ENCODE results near the gene YWHAH. TPM values are rescaled to one million over a fixed set of nuclear protein-coding genes. Genes with fewer than 3 reads are reported as not detected.

Gene YWHAH
- total RNA-seq = 138 and 141 TPM in 2 replicates

- Mint-ChIP-seq H3K9me3 (no peaks in the 10 kb centered on the region), H3K27ac (peak within 1 kb of the TSS; percentile 98), H3K27me3 (no peaks in the 10 kb centered on the region), H3K36me3 (ENCODE audit: low read depth) (peaks cover 13% of the 10 kb centered on the region), H3K4me1 (peaks cover 21% of the 10 kb centered on the region), H3K4me3 (no peak within 1 kb of the TSS)
- intact Hi-C loops (cut with micrococcal nuclease) = loop anchor here (1.0 kb wide), 2 partner anchors 194 to 282 kb away; partner anchors contain the start of genes PISD and PRR14L
- DNase-seq = peak; percentile 96
Observed at GRCh38 chr22:31943978-31944699, at the start of gene YWHAH. TSS of gene YWHAH (plus strand) at chr22:31944535. CDS start at chr22:31944734, 199 bp downstream.

GRCh38 chr22:31895411-31896123, 48.8 kb upstream of the YWHAH start:
- DNase-seq = no peak
- Mint-ChIP-seq H3K9me3 (no peaks in the 10 kb centered on the region), H3K4me3 (no peak overlapping the region), H3K27ac (peak overlapping the region; percentile 16), H3K4me1 (peaks cover 2% of the 10 kb centered on the region), H3K36me3 (ENCODE audit: low read depth) (peaks cover 16% of the 10 kb centered on the region), H3K27me3 (no peaks in the 10 kb centered on the region)
- intact Hi-C loops (cut with micrococcal nuclease) = no loop called here

- Mint-ChIP-seq H3K27ac (no peak overlapping the region), H3K4me3 (no peak overlapping the region), H3K4me1 (no peaks in the 10 kb centered on the region), H3K36me3 (ENCODE audit: low read depth) (peaks cover 11% of the 10 kb centered on the region), H3K9me3 (no peaks in the 10 kb centered on the region), H3K27me3 (no peaks in the 10 kb centered on the region)
- intact Hi-C loops (cut with micrococcal nuclease) = no loop called here
- DNase-seq = no peak
Observed at GRCh38 chr22:31896472-31896871, 47.9 kb upstream of the YWHAH start.

- no peaks in the 10 kb centered on the region for H3K9me3 Mint-ChIP-seq
- no peaks in the 10 kb centered on the region for H3K4me1 Mint-ChIP-seq
- DNase-seq = no peak
- H3K36me3 Mint-ChIP-seq (ENCODE audit: low read depth) = peaks cover 12% of the 10 kb centered on the region
- H3K27ac Mint-ChIP-seq = no peak overlapping the region
- no peak overlapping the region for H3K4me3 Mint-ChIP-seq
- H3K27me3 Mint-ChIP-seq = no peaks in the 10 kb centered on the region
- intact Hi-C loops (cut with micrococcal nuclease) = no loop called here
Observed at GRCh38 chr22:31897842-31898805, 46.2 kb upstream of the YWHAH start.

GRCh38 chr22:31898926-31899325, 45.4 kb upstream of the YWHAH start:
- H3K4me3 Mint-ChIP-seq = no peak overlapping the region
- H3K36me3 Mint-ChIP-seq (ENCODE audit: low read depth) = peaks cover 11% of the 10 kb centered on the region
- no peak overlapping the region for H3K27ac Mint-ChIP-seq
- no peaks in the 10 kb centered on the region for H3K27me3 Mint-ChIP-seq
- intact Hi-C loops (cut with micrococcal nuclease) = no loop called here
- no peaks in the 10 kb centered on the region for H3K4me1 Mint-ChIP-seq
- no peaks in the 10 kb centered on the region for H3K9me3 Mint-ChIP-seq
- DNase-seq = no peak

GRCh38 chr22:31899669-31900068, 44.7 kb upstream of the YWHAH start:
- H3K27ac Mint-ChIP-seq = no peak overlapping the region
- H3K4me3 Mint-ChIP-seq = no peak overlapping the region
- no peaks in the 10 kb centered on the region for H3K27me3 Mint-ChIP-seq
- H3K4me1 Mint-ChIP-seq = no peaks in the 10 kb centered on the region
- H3K9me3 Mint-ChIP-seq = no peaks in the 10 kb centered on the region
- H3K36me3 Mint-ChIP-seq (ENCODE audit: low read depth) = peaks cover 11% of the 10 kb centered on the region
- intact Hi-C loops (cut with micrococcal nuclease) = no loop called here
- DNase-seq = no peak

- no peaks in the 10 kb centered on the region for H3K9me3 Mint-ChIP-seq
- peaks cover 10% of the 10 kb centered on the region for H3K36me3 Mint-ChIP-seq (ENCODE audit: low read depth)
- H3K4me1 Mint-ChIP-seq = no peaks in the 10 kb centered on the region
- no peaks in the 10 kb centered on the region for H3K27me3 Mint-ChIP-seq
- no peak overlapping the region for H3K27ac Mint-ChIP-seq
- DNase-seq = no peak
- no peak overlapping the region for H3K4me3 Mint-ChIP-seq
- intact Hi-C loops (cut with micrococcal nuclease) = no loop called here
Observed at GRCh38 chr22:31901388-31902137, 42.8 kb upstream of the YWHAH start.

GRCh38 chr22:31904651-31905050, 39.7 kb upstream of the YWHAH start:
- Mint-ChIP-seq H3K4me3 (no peak overlapping the region), H3K36me3 (ENCODE audit: low read depth) (peaks cover 18% of the 10 kb centered on the region), H3K27ac (no peak overlapping the region), H3K27me3 (no peaks in the 10 kb centered on the region), H3K4me1 (no peaks in the 10 kb centered on the region), H3K9me3 (no peaks in the 10 kb centered on the region)
- no peak for DNase-seq
- intact Hi-C loops (cut with micrococcal nuclease) = no loop called here

- Mint-ChIP-seq H3K9me3 (no peaks in the 10 kb centered on the region), H3K4me3 (no peak overlapping the region), H3K4me1 (no peaks in the 10 kb centered on the region), H3K36me3 (ENCODE audit: low read depth) (peaks cover 20% of the 10 kb centered on the region), H3K27me3 (no peaks in the 10 kb centered on the region), H3K27ac (no peak overlapping the region)
- intact Hi-C loops (cut with micrococcal nuclease) = no loop called here
- DNase-seq = no peak
Observed at GRCh38 chr22:31905356-31905755, 39.0 kb upstream of the YWHAH start.

- no peak for DNase-seq
- Mint-ChIP-seq H3K36me3 (ENCODE audit: low read depth) (peaks cover 21% of the 10 kb centered on the region), H3K4me3 (no peak overlapping the region), H3K27ac (no peak overlapping the region), H3K4me1 (no peaks in the 10 kb centered on the region), H3K27me3 (no peaks in the 10 kb centered on the region), H3K9me3 (no peaks in the 10 kb centered on the region)
- intact Hi-C loops (cut with micrococcal nuclease) = no loop called here
Observed at GRCh38 chr22:31906086-31906485, 38.2 kb upstream of the YWHAH start.

GRCh38 chr22:31906569-31906968, 37.8 kb upstream of the YWHAH start:
- no peaks in the 10 kb centered on the region for H3K9me3 Mint-ChIP-seq
- H3K4me1 Mint-ChIP-seq = no peaks in the 10 kb centered on the region
- no peak overlapping the region for H3K4me3 Mint-ChIP-seq

GRCh38 chr22:31909977-31910376, 34.4 kb upstream of the YWHAH start:
- H3K4me1 Mint-ChIP-seq = no peaks in the 10 kb centered on the region
- H3K4me3 Mint-ChIP-seq = no peak overlapping the region
- intact Hi-C loops (cut with micrococcal nuclease) = no loop called here
- no peak overlapping the region for H3K27ac Mint-ChIP-seq
- peaks cover 16% of the 10 kb centered on the region for H3K36me3 Mint-ChIP-seq (ENCODE audit: low read depth)
- no peaks in the 10 kb centered on the region for H3K27me3 Mint-ChIP-seq
- DNase-seq = no peak
- no peaks in the 10 kb centered on the region for H3K9me3 Mint-ChIP-seq

More at GRCh38 chr22:31906569-31906968, 37.8 kb upstream of the YWHAH start:
- DNase-seq = no peak
- Mint-ChIP-seq H3K27ac (no peak overlapping the region), H3K27me3 (no peaks in the 10 kb centered on the region), H3K36me3 (ENCODE audit: low read depth) (peaks cover 21% of the 10 kb centered on the region)
- intact Hi-C loops (cut with micrococcal nuclease) = no loop called here

Measured in activated CD4-positive, alpha-beta T cell treated with anti-CD3 and anti-CD28 coated beads, Interleukin-2, amount 10 ng/mL, durations not matched to agents 24 days and 14 days (primary cell).